G401 (cell line): ENCODE results near the gene PRKD1. TPM values are rescaled to one million over a fixed set of nuclear protein-coding genes. Genes with fewer than 3 reads are reported as not detected.
"Not testable (repeated sequence)": the region's sequence is repeated elsewhere in the genome, so short reads cannot be mapped to it uniquely, and the experiment has no call there.

Experiments used
- DNase-seq: peaks from one replicate; pipeline ENCODE4 v3.0.0-alpha.2; 2015; ENCODE audit warnings: low spot score
- in situ Hi-C: cut with HindIII; loops from 2 replicates; pipeline ENCODE4 v1.10.0; 2016; ENCODE audit warnings: low sequenced_read_pairs, mixed read lengths
- total RNA-seq: library from RNA; depleted of rRNA; stranded (reverse); fragments of >200 nt; shearing (Covaris generic); gene quantifications from 2 replicates; pipeline ENCODE4 v1.2.3, GENCODE V29; 2014

Gene PRKD1
- total RNA-seq, 1 experiment from 2014 or later, result not detected

DNA sequence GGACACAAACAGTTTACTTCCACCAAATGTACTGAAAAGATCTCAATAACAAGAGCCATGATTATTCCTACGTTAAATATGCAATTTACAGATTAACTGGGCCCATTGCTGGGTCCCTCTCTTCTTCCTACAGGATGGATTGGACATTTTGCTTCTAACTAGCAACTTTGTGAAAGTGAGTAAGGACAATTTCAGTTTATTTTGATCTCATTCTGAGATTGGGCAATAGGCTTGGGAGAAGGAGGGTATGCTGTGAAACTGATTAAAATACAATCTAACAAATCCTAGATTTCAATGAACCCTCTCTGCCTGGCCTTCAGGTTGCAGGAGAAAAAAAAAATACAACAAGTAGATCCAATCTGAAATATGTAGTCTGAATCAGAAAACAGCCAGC lies 121.5 kb downstream of the PRKD1 start:
- in situ Hi-C loops, result no loop called here

GRCh38 chr14:29805415-29806123 lies 122.1 kb downstream of the PRKD1 start:
- in situ Hi-C loops, result no loop called here

More for the DNA sequence above, 121.5 kb downstream of the PRKD1 start:
- no peak for DNase-seq

DNA sequence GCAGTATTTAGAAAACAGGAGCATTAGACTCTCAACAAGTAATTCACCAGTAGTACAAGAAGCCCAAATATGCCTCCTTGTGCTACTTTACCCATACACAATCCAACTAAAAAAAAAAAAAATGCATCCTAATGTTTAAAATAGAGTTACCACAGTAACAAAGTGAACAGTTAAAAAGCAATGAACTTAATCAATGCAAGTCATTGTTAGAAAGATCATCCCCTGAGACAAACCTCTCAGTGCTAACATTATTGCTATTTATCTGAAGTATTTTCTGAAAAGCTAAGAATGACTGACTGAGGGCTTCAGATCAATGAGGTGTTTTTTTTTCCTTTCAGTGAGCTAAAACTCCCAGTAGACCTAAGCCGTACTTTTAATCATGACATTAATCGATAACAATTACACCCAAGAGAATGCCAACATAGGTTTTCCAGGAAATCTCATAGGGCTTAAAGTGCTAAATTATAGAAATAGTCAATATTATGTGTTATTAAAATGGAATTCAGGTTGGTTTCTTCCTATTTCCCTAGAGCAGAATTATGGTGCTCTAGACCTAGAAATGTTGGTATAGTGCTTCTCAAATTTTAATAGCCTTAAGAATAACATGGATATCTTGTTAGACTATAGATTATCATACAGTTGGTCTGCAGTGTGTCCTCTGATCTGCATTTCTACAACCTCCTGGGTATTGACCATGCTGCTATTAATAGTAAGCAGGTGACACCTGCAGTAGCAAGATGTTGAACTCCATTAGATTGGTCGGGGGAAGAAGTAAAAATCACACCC lies 123.0 kb downstream of the PRKD1 start:
- in situ Hi-C loops, result no loop called here
- no peak for DNase-seq

More at GRCh38 chr14:29805415-29806123, 122.1 kb downstream of the PRKD1 start:
- no peak for DNase-seq

- in situ Hi-C loops, result no loop called here
Measured at GRCh38 chr14:29803045-29803444, 124.6 kb downstream of the PRKD1 start.

DNA sequence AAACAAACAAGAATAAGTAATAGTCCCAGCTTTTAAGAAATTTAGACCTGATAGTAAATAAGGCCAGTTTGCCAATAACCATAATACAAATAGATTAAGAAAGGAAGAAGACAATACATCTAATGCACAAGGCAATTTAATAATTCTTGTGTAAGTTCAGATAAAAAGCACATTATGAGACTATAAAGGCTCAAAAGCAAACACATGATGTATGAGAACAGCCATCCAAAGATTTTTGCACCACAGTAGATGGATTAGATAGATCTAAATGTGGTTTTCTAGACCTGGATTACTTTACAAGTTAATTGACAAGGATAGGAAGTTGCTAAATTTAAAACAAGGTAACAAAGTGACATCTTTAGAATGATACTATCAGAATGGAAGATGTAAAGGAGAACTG lies 125.4 kb downstream of the PRKD1 start:
- in situ Hi-C loops, result no loop called here
- DNase-seq, result no peak

More at GRCh38 chr14:29803045-29803444, 124.6 kb downstream of the PRKD1 start:
- DNase-seq, result no peak

GRCh38 chr14:29800961-29801360 lies 126.7 kb downstream of the PRKD1 start:
- DNase-seq, result no peak
- in situ Hi-C loops, result no loop called here

DNA sequence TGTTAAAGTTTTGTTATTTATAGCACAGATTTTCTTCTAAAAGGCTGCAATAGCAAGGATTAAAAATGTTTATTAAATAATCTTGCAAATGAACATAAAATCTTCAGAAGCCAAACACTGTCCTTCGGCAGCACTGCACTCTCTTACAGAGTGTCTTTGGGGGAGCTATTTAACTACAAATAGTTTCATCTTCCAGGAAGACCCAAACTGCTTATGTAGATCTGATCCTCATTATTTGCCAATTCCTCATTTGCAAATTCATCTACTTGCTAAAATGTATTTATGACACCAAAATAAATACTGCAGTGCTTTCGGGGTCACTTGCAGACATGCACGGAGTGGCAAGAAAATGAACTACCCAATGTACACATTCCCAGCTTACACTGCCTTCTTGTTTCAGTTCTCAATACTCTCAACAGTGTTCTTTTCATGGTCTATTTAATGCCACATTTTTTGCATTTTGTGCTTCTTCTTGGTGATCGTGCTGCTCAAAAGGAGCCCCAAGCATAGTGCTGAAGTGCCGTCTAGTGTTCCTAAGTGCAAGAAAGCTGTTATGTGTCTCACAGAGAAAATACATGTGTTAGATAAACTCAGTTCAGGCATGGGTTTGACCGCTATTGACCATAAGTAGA lies 128.1 kb downstream of the PRKD1 start:
- in situ Hi-C loops, result no loop called here
- no peak for DNase-seq

DNA sequence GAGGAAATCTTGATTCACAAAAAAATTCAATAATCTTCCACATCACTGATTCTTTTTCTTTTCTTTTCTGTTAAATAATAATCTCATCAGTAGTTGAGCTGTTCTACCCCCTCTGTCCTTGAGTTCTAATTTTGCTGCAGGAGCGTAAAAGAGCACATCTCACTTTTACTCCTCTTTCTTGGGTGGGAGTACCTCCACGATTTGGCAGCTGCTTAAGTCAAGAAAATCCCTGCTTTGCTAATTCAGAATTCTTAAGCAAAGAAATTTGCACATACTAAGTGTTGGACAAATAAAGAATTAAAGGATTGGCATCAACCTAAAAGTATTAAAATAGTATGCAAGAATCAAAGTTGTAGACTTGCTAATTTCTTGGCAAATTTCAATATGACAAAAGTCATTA lies 128.8 kb downstream of the PRKD1 start:
- no peak for DNase-seq
- in situ Hi-C loops, result no loop called here

GRCh38 chr14:29798108-29798663 lies 129.5 kb downstream of the PRKD1 start:
- in situ Hi-C loops, result no loop called here

GRCh38 chr14:29796853-29797252 lies 130.8 kb downstream of the PRKD1 start:
- no peak for DNase-seq
- in situ Hi-C loops, result no loop called here

More at GRCh38 chr14:29798108-29798663, 129.5 kb downstream of the PRKD1 start:
- no peak for DNase-seq

DNA sequence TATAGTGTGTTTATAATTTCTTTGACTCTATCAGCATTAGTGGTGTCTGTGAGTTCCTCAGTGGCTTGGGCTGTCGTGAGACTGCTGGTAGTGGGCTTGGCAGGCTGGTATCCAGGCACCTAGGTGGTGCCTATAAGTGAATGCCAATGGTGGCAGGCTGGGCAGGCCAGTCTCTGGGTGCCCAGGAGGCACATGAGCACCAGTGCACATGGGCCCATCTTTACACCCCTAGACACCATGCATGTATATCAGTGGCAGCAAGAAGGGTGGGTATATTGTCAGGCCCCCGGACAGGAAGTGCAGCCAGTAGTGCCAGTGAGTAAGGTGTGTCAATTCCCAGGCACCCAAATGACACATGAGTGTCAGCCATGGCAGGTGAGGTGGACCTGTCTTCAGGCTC lies 138.2 kb downstream of the PRKD1 start:
- in situ Hi-C loops, result no loop called here
- no peak for DNase-seq

DNA sequence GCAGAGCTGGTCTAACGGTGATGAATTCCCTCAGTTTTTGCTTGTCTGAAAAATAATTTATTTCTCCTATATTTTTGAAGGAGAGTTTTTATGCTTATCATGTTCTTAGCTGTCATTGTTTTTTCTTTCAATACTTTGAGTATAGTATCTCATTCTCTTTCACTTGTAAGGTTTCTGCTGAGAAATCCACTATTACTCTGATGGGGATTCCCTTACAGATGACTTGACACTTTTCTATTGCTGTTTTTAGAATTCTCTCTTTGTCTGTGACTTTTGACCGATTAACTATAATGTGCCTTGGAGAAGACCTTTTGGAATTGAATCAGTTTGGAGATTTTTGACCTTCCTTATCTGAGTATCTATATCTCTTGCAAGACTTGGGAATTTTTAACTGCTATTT lies 139.6 kb downstream of the PRKD1 start:
- in situ Hi-C loops, result no loop called here
- DNase-seq, result no peak

- no peak for DNase-seq
- in situ Hi-C loops, result no loop called here
Measured at GRCh38 chr14:29783556-29783955, 144.1 kb downstream of the PRKD1 start.

DNA sequence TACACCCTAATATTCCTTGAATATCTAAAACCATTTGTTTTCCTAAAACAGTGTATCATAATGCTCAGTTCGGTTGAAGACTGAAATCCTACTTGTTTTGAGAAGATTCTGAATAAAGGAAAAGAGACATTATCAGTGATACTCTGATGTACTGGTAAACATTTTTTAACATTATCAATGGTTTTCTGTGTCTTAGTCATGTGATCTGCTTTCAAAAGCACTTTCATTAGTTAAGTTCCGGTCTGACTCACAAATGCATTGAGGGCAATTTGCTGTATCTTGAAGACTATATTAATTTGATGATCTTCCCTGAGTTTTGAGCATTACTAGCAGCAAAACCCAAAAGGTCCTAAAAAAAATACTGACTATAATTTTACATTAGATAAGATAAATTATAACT lies 145.6 kb downstream of the PRKD1 start:
- DNase-seq, result no peak
- in situ Hi-C loops, result no loop called here

- DNase-seq, in situ Hi-C loops: not testable (repeated sequence)
Measured at GRCh38 chr14:29777142-29777541, 150.5 kb downstream of the PRKD1 start.

DNA sequence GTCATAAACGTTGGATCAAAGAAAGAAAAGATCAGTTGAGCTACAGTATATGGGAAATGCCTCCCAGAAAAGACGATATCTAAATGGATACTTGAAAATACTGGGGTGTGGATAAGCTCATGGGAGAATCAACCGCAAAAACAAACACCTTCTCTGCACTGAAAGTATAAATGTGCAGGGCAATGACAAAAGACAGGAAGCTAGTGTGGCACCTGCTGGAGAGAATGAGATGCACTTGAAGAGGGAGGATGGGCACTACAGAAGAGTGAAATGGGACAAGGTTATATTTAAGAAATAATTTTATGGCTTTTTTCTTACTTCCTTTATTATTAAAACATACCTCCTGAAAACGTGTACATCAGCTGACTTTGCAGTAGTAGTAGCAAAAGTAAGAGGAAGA lies 153.7 kb downstream of the PRKD1 start:
- no peak for DNase-seq
- in situ Hi-C loops, result no loop called here

DNA sequence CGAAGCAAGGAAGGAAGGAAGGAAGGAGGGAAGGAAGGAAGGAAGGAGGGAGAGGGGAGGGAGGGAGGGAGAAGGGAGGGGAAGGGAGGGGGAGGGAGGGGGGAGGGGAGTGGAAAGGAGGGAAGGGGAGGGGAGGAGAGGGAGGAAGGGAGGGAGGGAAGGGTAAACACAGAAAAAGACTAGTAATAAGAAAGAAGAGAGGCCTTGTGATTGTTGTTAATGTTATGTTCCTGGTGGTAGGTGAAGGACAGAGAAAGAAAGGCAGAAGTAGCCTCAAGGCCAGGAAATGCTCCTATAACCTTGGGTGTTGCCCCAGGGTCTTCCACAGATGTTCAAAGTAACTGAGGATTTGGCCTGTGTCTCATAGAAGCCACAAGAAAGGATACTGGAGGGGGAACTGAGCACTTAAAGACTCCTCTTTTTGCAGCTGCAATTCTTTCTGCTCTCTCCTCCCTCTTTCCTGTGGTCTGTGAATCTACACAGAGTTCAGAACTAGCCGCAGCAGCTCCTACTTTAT lies 164.2 kb downstream of the PRKD1 start:
- in situ Hi-C loops, result no loop called here
- no peak for DNase-seq

GRCh38 chr14:29759521-29760340 lies 167.9 kb downstream of the PRKD1 start:
- no peak for DNase-seq
- in situ Hi-C loops, result no loop called here

- DNase-seq, result no peak
- in situ Hi-C loops, result no loop called here
Measured at GRCh38 chr14:29757711-29758233, 169.9 kb downstream of the PRKD1 start.
